NCI-H526 (cell line): ENCODE data around the gene BPHL.
A peak's percentile ranks its signal among the peaks of the same experiment; 100 is the strongest.
"Not testable (repeated sequence)": the region's sequence is repeated elsewhere in the genome, so short reads cannot be mapped to it uniquely, and the experiment has no call there.

Source experiments
- DNase-seq, 2 experiments: peaks; one replicate each; lab custom pipeline; 2025; lab: John Stamatoyannopoulos, UW

The BPHL gene

GRCh38 chr6:3156184-3157130 lies 37.9 kb downstream of the BPHL start:
- peak in 1 of 2 experiments; percentile 40 for DNase-seq

GRCh38 chr6:3157131-3157933 lies 38.8 kb downstream of the BPHL start, which contains the start of gene TUBB2A:
TUBB2A (minus strand) TSS chr6:3157544; CDS start chr6:3157463, 81 bp downstream.
- DNase-seq, result peak; percentile 20 to 80

GRCh38 chr6:3159805-3160781 lies 41.6 kb downstream of the BPHL start:
- peak in 1 of 2 experiments; percentile 40 for DNase-seq

- DNase-seq, result no peak
These were observed 43.6 kb downstream of the BPHL start for GRCh38 chr6:3162067-3162497.

GRCh38 chr6:3162565-3163247 lies 44.2 kb downstream of the BPHL start:
- peak; percentile 79 to 92 for DNase-seq

GRCh38 chr6:3163248-3163594 lies 44.7 kb downstream of the BPHL start:
- DNase-seq, result peak in 1 of 2 experiments; percentile 58

- no peak for DNase-seq
These were observed 45.9 kb downstream of the BPHL start for GRCh38 chr6:3164388-3164787.

- no peak for DNase-seq
These were observed 47.4 kb downstream of the BPHL start for GRCh38 chr6:3165631-3166534.

GRCh38 chr6:3166535-3167225 lies 48.2 kb downstream of the BPHL start:
- DNase-seq, result not testable (repeated sequence)

- DNase-seq, result not testable (repeated sequence)
These were observed 49.5 kb downstream of the BPHL start for GRCh38 chr6:3168046-3168445.

GRCh38 chr6:3170676-3171075 lies 52.2 kb downstream of the BPHL start:
- not testable (repeated sequence) for DNase-seq

- not testable (repeated sequence) for DNase-seq
These were observed 53.0 kb downstream of the BPHL start for GRCh38 chr6:3171313-3172175.

GRCh38 chr6:3172789-3173188 lies 54.3 kb downstream of the BPHL start:
- not testable (repeated sequence) for DNase-seq

- DNase-seq, result not testable (repeated sequence)
These were observed 55.2 kb downstream of the BPHL start for GRCh38 chr6:3173636-3174089.

GRCh38 chr6:3175715-3176402 lies 57.3 kb downstream of the BPHL start:
- no peak for DNase-seq

- no peak for DNase-seq
These were observed 58.2 kb downstream of the BPHL start for GRCh38 chr6:3176562-3177355.

- DNase-seq, result not testable (repeated sequence)
These were observed 60.2 kb downstream of the BPHL start for GRCh38 chr6:3178666-3179065.
